ENCODE results near the gene BEX1.
"Not testable (repeated sequence)": the region's sequence is repeated elsewhere in the genome, so short reads cannot be mapped to it uniquely, and the experiment has no call there.

Gene BEX1

GRCh38 chrX:103061486-103061885 is 2.5 kb downstream of the BEX1 start:
- no peak for DNase-seq (ENCODE audit: low spot score)
- in situ Hi-C loops (cut with MboI; ENCODE audit: low sequenced_read_pairs, unreplicated experiment), result no loop called here
- TF ChIP-seq, protein P1, sequence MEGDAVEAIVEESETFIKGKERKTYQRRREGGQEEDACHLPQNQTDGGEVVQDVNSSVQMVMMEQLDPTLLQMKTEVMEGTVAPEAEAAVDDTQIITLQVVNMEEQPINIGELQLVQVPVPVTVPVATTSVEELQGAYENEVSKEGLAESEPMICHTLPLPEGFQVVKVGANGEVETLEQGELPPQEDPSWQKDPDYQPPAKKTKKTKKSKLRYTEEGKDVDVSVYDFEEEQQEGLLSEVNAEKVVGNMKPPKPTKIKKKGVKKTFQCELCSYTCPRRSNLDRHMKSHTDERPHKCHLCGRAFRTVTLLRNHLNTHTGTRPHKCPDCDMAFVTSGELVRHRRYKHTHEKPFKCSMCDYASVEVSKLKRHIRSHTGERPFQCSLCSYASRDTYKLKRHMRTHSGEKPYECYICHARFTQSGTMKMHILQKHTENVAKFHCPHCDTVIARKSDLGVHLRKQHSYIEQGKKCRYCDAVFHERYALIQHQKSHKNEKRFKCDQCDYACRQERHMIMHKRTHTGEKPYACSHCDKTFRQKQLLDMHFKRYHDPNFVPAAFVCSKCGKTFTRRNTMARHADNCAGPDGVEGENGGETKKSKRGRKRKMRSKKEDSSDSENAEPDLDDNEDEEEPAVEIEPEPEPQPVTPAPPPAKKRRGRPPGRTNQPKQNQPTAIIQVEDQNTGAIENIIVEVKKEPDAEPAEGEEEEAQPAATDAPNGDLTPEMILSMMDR (IDR thresholded peaks at IDR 0.05; ENCODE audit: borderline replicate concordance, control extremely low read depth, extremely low read depth, insufficient read depth, missing control alignments), result no peak

DNA sequence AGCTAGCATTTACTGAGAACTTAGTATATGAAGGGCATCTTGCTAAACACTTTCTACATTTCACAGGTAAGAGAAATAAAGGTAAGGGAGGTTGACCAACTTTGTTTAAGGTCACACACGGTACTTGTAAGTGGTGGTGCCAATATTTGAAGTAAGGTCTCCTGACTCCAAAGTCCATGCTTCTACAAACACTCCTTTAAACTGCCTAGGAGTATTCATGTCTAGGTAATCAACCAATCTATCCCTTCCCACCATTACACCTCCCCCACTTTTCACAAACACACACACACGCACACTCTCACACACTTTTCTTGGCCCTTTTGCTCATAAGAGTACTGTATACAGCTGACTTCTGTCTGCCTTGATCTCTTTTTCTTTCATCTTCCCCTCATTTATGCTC is 7.1 kb downstream of the BEX1 start:
- no peak for DNase-seq (ENCODE audit: low spot score)
- TF ChIP-seq, protein P1 (IDR thresholded peaks at IDR 0.05; ENCODE audit: borderline replicate concordance, control extremely low read depth, extremely low read depth, insufficient read depth, missing control alignments), result no peak
- in situ Hi-C loops (cut with MboI; ENCODE audit: low sequenced_read_pairs, unreplicated experiment), result no loop called here

- TF ChIP-seq, protein P1 (IDR thresholded peaks at IDR 0.05; ENCODE audit: borderline replicate concordance, control extremely low read depth, extremely low read depth, insufficient read depth, missing control alignments), result no peak
- in situ Hi-C loops (cut with MboI; ENCODE audit: low sequenced_read_pairs, unreplicated experiment), result no loop called here
- DNase-seq (ENCODE audit: low spot score), result no peak
Observed at GRCh38 chrX:103052625-103053024, 11.3 kb downstream of the BEX1 start.

DNA sequence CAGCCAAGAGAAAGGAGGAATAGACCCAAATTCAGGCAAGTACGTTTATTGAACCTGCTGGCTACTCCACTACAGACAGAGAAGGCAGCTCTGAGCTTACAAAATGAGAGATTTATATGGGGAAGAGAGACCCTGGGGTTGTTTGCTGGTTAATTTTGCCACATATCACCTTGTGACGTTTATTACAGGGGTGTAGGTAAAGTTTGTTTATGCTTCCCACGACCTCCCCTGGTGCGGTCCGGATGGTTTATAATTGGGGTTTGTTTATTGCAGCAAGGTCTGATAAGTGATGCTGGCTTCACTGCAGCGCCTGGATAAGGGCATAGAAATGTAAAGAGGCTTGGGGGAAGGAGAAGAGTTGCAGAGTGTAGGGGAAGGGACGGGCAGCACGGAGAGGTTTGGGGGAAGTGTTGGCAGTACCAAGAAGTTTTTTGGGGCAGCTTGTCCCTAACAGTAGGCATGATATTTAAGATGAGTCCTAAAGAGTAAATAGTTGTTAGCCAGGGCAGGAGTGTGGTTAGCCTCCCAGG is 12.6 kb downstream of the BEX1 start:
- in situ Hi-C loops (cut with MboI; ENCODE audit: low sequenced_read_pairs, unreplicated experiment), result no loop called here
- TF ChIP-seq, protein P1 (IDR thresholded peaks at IDR 0.05; ENCODE audit: borderline replicate concordance, control extremely low read depth, extremely low read depth, insufficient read depth, missing control alignments), result no peak
- no peak for DNase-seq (ENCODE audit: low spot score)

- DNase-seq (ENCODE audit: low spot score); in situ Hi-C loops (cut with MboI; ENCODE audit: low sequenced_read_pairs, unreplicated experiment): not testable (repeated sequence)
Observed at GRCh38 chrX:103033371-103033770, 30.6 kb downstream of the BEX1 start.

- in situ Hi-C loops (cut with MboI; ENCODE audit: low sequenced_read_pairs, unreplicated experiment), result no loop called here
- no peak for DNase-seq (ENCODE audit: low spot score)
- TF ChIP-seq, protein P1 (IDR thresholded peaks at IDR 0.05; ENCODE audit: borderline replicate concordance, control extremely low read depth, extremely low read depth, insufficient read depth, missing control alignments), result no peak
Observed at GRCh38 chrX:103017542-103017941, 46.4 kb downstream of the BEX1 start.

DNA sequence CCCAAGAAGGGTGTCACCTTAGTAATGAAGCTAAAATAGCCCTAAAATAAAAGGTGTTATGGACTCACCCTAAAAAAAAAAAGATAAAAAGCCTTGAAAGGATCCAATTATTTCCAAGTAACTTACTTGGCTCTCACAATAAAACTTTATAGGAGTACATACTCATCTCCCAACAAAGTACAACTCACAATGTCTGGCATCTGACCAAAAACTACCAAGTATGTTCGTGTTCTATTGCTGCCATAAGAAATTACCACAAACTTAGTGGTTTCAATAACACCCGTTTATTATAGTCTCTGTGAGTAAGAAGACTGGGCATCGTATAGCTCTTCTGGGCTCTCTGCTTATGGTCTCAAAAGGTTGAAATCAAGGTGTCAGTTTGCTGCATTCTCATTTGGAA is 51.0 kb downstream of the BEX1 start:
- no peak for DNase-seq (ENCODE audit: low spot score)
- TF ChIP-seq, protein P1 (IDR thresholded peaks at IDR 0.05; ENCODE audit: borderline replicate concordance, control extremely low read depth, extremely low read depth, insufficient read depth, missing control alignments), result no peak
- in situ Hi-C loops (cut with MboI; ENCODE audit: low sequenced_read_pairs, unreplicated experiment), result no loop called here
